GM10248 (cell line): Measurements from ENCODE around the gene OR2A5.

Source experiments
- CTCF ChIA-PET: fragments of 300-600 bp; sonication (Branson Sonifier 250); formaldehyde crosslinking; extraction: SDS; loops from one replicate; lab custom pipeline; 2021; ENCODE audit warnings: antibody characterized with exemption; lab: Yijun Ruan, JAX
- POLR2A ChIA-PET: fragments of 350-650 bp; sonication (Branson Sonifier 250); formaldehyde crosslinking; extraction: SDS; loops from one replicate; lab custom pipeline; 2020; ENCODE audit warnings: antibody characterized with exemption; lab: Yijun Ruan, JAX
- DNase-seq: peaks from one replicate; pipeline ENCODE4 v3.0.0; 2012; ENCODE audit errors: extremely low spot score
- CTCF ChIP-seq: IDR thresholded peaks from 2 replicates; pipeline ENCODE4 v1.5.1; 2012; ENCODE audit warnings: mild to moderate bottlenecking, low read depth; ENCODE audit errors: extremely low read depth, missing control alignments, control extremely low read depth

Gene OR2A5

GRCh38 chr7:144085978-144086377 is 37.2 kb downstream of the OR2A5 start, which contains the start of gene OR2A12:
TSS of gene OR2A12 (plus strand) at chr7:144086278. CDS start at chr7:144095108, 8,830 bp downstream.
- CTCF ChIA-PET = interaction anchor here (1.3 kb wide), 1 partner anchor 9 kb away, joined by 5 read pairs; no protein-coding TSS in a partner anchor
- TF ChIP-seq CTCF = no peak
- no peak for DNase-seq
- POLR2A ChIA-PET = no interaction called here

- CTCF ChIA-PET = interaction anchor here (1.3 kb wide), 1 partner anchor 9 kb away, joined by 5 read pairs; no protein-coding TSS in a partner anchor
- POLR2A ChIA-PET = no interaction called here
Measured at GRCh38 chr7:144086730-144087129, 38.0 kb downstream of the OR2A5 start.

GRCh38 chr7:144087230-144087629 is 38.5 kb downstream of the OR2A5 start:
- ChIA-PET POLR2A (no interaction called here), CTCF (interaction anchor here (1.3 kb wide), 1 partner anchor 10 kb away, joined by 5 read pairs; no protein-coding TSS in a partner anchor)
- TF ChIP-seq CTCF = no peak
- DNase-seq = no peak

More at GRCh38 chr7:144086730-144087129, 38.0 kb downstream of the OR2A5 start:
- TF ChIP-seq CTCF = no peak
- DNase-seq = no peak

GRCh38 chr7:144090667-144091066 is 41.9 kb downstream of the OR2A5 start:
- CTCF ChIA-PET = no interaction called here
- TF ChIP-seq CTCF = no peak
- POLR2A ChIA-PET = no interaction called here
- DNase-seq = no peak

- ChIA-PET POLR2A (no interaction called here), CTCF (interaction anchor here (0.7 kb wide), 1 partner anchor 10 kb away, joined by 3 read pairs; the partner anchor contains the start of gene OR2A2)
- no peak for DNase-seq
- no peak for TF ChIP-seq CTCF
Measured at GRCh38 chr7:144098776-144099175, 50.0 kb downstream of the OR2A5 start.

- CTCF ChIA-PET = no interaction called here
- no peak for DNase-seq
- POLR2A ChIA-PET = no interaction called here
- TF ChIP-seq CTCF = no peak
Measured at GRCh38 chr7:144100607-144101006, 51.9 kb downstream of the OR2A5 start.
